GM12878 (cell line): ENCODE results near the gene LRP5. TPM values are rescaled to one million over a fixed set of nuclear protein-coding genes. Genes with fewer than 3 reads are reported as not detected.

Experiments used
- ATAC-seq: fragments of 200-7000 bp; cut with Tn5 transposase; 3 replicates; pipeline ENCODE4 v1.9.1; 2020; ENCODE audit warnings: mild to moderate bottlenecking, moderate library complexity
- Bru-seq: library from RNA; stranded (reverse); fragments of 400-500 nt; gene quantifications from one replicate; lab custom pipeline; 2021; lab: Mats Ljungman, UMichigan
- BruChase-seq, 2 experiments: library from RNA; stranded (reverse); fragments of 400-500 nt; gene quantifications; one replicate each; lab custom pipeline; 2021; lab: Mats Ljungman, UMichigan
- BruUV-seq: library from RNA; stranded (reverse); fragments of 400-500 nt; replicated peaks from 2 replicates; lab custom pipeline; 2021; lab: Mats Ljungman, UMichigan
- CTCF ChIA-PET: fragments of 300-600 bp; sonication (Branson Sonifier 250); formaldehyde crosslinking; extraction: SDS; loops from one replicate; lab custom pipeline; 2021; ENCODE audit warnings: inconsistent platforms; lab: Yijun Ruan, JAX
- POLR2A ChIA-PET: fragments of 350-600 bp; formaldehyde crosslinking; extraction: SDS; loops from one replicate; lab custom pipeline; 2021; ENCODE audit warnings: inconsistent platforms; lab: Charles Lee
- RAD21 ChIA-PET: fragments of 300-600 bp; sonication (Branson Sonifier 250); formaldehyde crosslinking; loops from one replicate; lab custom pipeline; 2023; ENCODE audit warnings: antibody characterized with exemption; ENCODE audit not compliant: unreplicated experiment; lab: Charles Lee
- SMC1A ChIA-PET: fragments of 300-600 bp; sonication (Branson Sonifier 250); formaldehyde crosslinking; loops from one replicate; lab custom pipeline; 2023; ENCODE audit not compliant: unreplicated experiment, uncharacterized antibody; lab: Charles Lee
- DNase-seq: peaks from one replicate; pipeline ENCODE4 v3.0.0-alpha.2; 2011; ENCODE audit warnings: low read depth, low spot score
- FAIRE-seq: peaks from 3 replicates; lab custom pipeline; 2011; peaks lifted over from hg19 to GRCh38; lab: Jason Lieb, UNC
- H2AFZ ChIP-seq: 2 replicates; pipeline ENCODE4 v1.6.0; 2011; ENCODE audit warnings: low read depth, low read length, control low read depth; ENCODE audit not compliant: control insufficient read depth
- H3K27ac ChIP-seq: 2 replicates; pipeline ENCODE4 v1.5.1; 2011; ENCODE audit warnings: control low read depth; ENCODE audit not compliant: control insufficient read depth, insufficient read depth
- H3K27me3 ChIP-seq, 2 experiments: replicated peaks in 1 of 2; 2 replicates each; pipeline versions ENCODE4 v1.6.0 to v1.6.1; 2011; ENCODE audit warnings: low read length in 1 of 2; ENCODE audit not compliant: control insufficient read depth in 2 of 2, insufficient read depth in 2 of 2
- H3K36me3 ChIP-seq, 2 experiments: 2 replicates each; pipeline ENCODE4 v1.5.1; 2011; ENCODE audit warnings: low read length in 1 of 2; ENCODE audit not compliant: control insufficient read depth in 2 of 2, insufficient read depth in 2 of 2
- H3K4me1 ChIP-seq: 2 replicates; pipeline ENCODE4 v1.6.1; 2011; ENCODE audit warnings: mild to moderate bottlenecking, low read length, moderate library complexity, mixed read lengths; ENCODE audit not compliant: control insufficient read depth, insufficient read depth
- H3K4me2 ChIP-seq: 2 replicates; pipeline ENCODE4 v1.6.0; 2011; ENCODE audit warnings: control low read depth; ENCODE audit not compliant: control insufficient read depth, insufficient read depth
- H3K4me3 ChIP-seq: fragments of 200-600 bp; sonication (generic); 2 replicates; pipeline ENCODE4 v1.5.1; 2016
- H3K79me2 ChIP-seq: 2 replicates; pipeline ENCODE4 v1.6.0; 2011; ENCODE audit warnings: low read length; ENCODE audit not compliant: control insufficient read depth, insufficient read depth
- H3K9ac ChIP-seq: 2 replicates; pipeline ENCODE4 v1.8.0; 2011; ENCODE audit warnings: low read length, control low read depth, mixed read lengths; ENCODE audit not compliant: control insufficient read depth, insufficient read depth
- H3K9me3 ChIP-seq: replicated peaks from 3 replicates; pipeline ENCODE4 v1.5.1; 2011; ENCODE audit warnings: mild to moderate bottlenecking, low read length; ENCODE audit not compliant: control insufficient read depth, insufficient read depth
- H4K20me1 ChIP-seq: 2 replicates; pipeline ENCODE4 v1.6.0; 2011; ENCODE audit not compliant: control insufficient read depth, insufficient read depth
- ASH2L ChIP-seq: fragments of 300-600, 200-600 bp; sonication (generic); IDR thresholded peaks from 2 replicates; pipeline ENCODE4 v1.6.1; 2017; ENCODE audit warnings: low read depth, mild to moderate bottlenecking, borderline replicate concordance
- CBX5 ChIP-seq: sonication (generic); IDR thresholded peaks from 2 replicates; pipeline ENCODE4 v1.6.1; 2016; ENCODE audit warnings: low read depth, moderate library complexity, mild to moderate bottlenecking, inconsistent platforms
- CHD4 ChIP-seq: fragments of 200-600 bp; sonication (generic); IDR thresholded peaks from 2 replicates; pipeline ENCODE4 v1.6.1; 2016; ENCODE audit warnings: mild to moderate bottlenecking
- ESRRA ChIP-seq: IDR thresholded peaks from 2 replicates; pipeline ENCODE4 v1.6.1; 2012; ENCODE audit warnings: mild to moderate bottlenecking, low read length, improper control_type of control experiment
- HDAC6 ChIP-seq: fragments of 200-600 bp; sonication (generic); IDR thresholded peaks from one replicate; pipeline ENCODE4 v1.8.0; 2017; ENCODE audit warnings: antibody characterized with exemption; ENCODE audit not compliant: unreplicated experiment
- NRF1 ChIP-seq: conservative IDR thresholded peaks from 2 replicates; pipeline ENCODE4 v1.6.1; 2011; ENCODE audit warnings: mild to moderate bottlenecking, low read depth, low read length, improper control_type of control experiment
- POLR2A ChIP-seq: IDR thresholded peaks from 2 replicates; pipeline ENCODE4 v1.6.1; 2011; ENCODE audit warnings: low read depth, mild to moderate bottlenecking, low read length
- SP1 ChIP-seq: IDR thresholded peaks from one replicate; pipeline ENCODE4 v1.6.1; 2011; ENCODE audit warnings: low read depth, low read length
- TCF7 ChIP-seq: IDR thresholded peaks from 2 replicates; pipeline ENCODE4 v1.6.1; 2014; ENCODE audit warnings: antibody characterized with exemption, borderline replicate concordance
- ZBED1 ChIP-seq: IDR thresholded peaks from 2 replicates; pipeline ENCODE4 v1.6.1; 2016; ENCODE audit warnings: borderline replicate concordance
- WGBS: methylation state at CpG from one replicate; pipeline ENCODE4 v1.1.6; 2016; ENCODE audit warnings: low lambda C conversion rate; ENCODE audit not compliant: insufficient replicate concordance, insufficient coverage; ENCODE audit errors: missing lambda C conversion rate; 5-methylcytosine and 5-hydroxymethylcytosine counted together
- in situ Hi-C: fragments of 300-500 bp; cut with MboI; formaldehyde crosslinking; loops from 9 replicates; pipeline ENCODE4 v1.14.3; 2018; ENCODE audit warnings: mixed read lengths
- intact Hi-C: fragments of 100-400 bp; cut with micrococcal nuclease; formaldehyde crosslinking; loops from one replicate; pipeline ENCODE4 v1.14.2; 2022; ENCODE audit not compliant: unreplicated experiment
- long read RNA-seq, 2 experiments: library from polyadenylated mRNA; unstranded; transcript quantifications; one replicate each; pipeline ENCODE4 v2.0.0, GENCODE V29; 2019 to 2020
- polyA minus RNA-seq, 3 experiments: library from RNA; depleted of rRNA, polyadenylated mRNA; stranded (reverse); fragments of >200 nt; gene quantifications; 2 replicates each; pipeline ENCODE4 v1.2.3, GENCODE V29; 2011
- polyA plus RNA-seq, 11 experiments: library from polyadenylated mRNA; depleted of rRNA in 4 of 11; unstranded in 6 of 11; stranded (reverse) in 5 of 11; fragments of >200 nt; fragmentation: Nextera tagmentation in 4 of 11; fragmentation: Illumina TruSeq in 1 of 11; extraction: Ambion mirVana in 4 of 11; extraction: Trizol in 1 of 11; gene quantifications; 1 replicate in 1 of 11; 2 replicates in 10 of 11; pipeline versions ENCODE4 v1.2.1 to v1.2.3, GENCODE V29; 2011 to 2016; ENCODE audit warnings: inconsistent platforms in 2 of 11, missing spikeins in 2 of 11, low read depth in 1 of 11
- total RNA-seq, 4 experiments: library from RNA; depleted of rRNA in 3 of 4; stranded (reverse); fragments of >200 nt in 3 of 4; fragmentation: Illumina TruSeq in 1 of 4; extraction: Trizol in 1 of 4; gene quantifications; 2 replicates each; pipeline versions ENCODE4 v1.2.1 to v1.2.3, GENCODE V29; 2013 to 2021
- TF ChIP-seq, protein P1 (sequence below): IDR thresholded peaks from 2 replicates; pipeline ENCODE4 v1.6.1; 2012; ENCODE audit warnings: low read length, inconsistent platforms
- TF ChIP-seq, protein P2 (sequence below): fragments of 450-650 bp; conservative IDR thresholded peaks from 2 replicates; pipeline ENCODE4 v1.6.1; 2017; ENCODE audit warnings: mild to moderate bottlenecking, moderate library complexity
- TF ChIP-seq, protein P3 (sequence below): IDR thresholded peaks from 2 replicates; pipeline ENCODE4 v1.6.1; 2011; ENCODE audit warnings: borderline replicate concordance, low read depth, mild to moderate bottlenecking, moderate library complexity, low read length; ENCODE audit not compliant: insufficient read depth, poor library complexity, severe bottlenecking

Gene LRP5
- 56.4 and 81.7 TPM in 2 replicates for total RNA-seq (2013; cell fraction: nucleolus; rRNA removed)
- total RNA-seq (2014; rRNA removed) (13.1 and 15.7 TPM in 2 replicates), total RNA-seq (2014; rRNA removed; fragmentation: Illumina TruSeq; extraction: Trizol) (6.4 and 7.9 TPM in 2 replicates), total RNA-seq (2021) (31.9 and 34.0 TPM in 2 replicates), polyA plus RNA-seq (2011; rRNA removed) (1.4 and 4.7 TPM in 2 replicates), polyA plus RNA-seq (2014; fragmentation: Illumina TruSeq; extraction: Trizol) (0.70 and 4.8 TPM in 2 replicates), polyA plus RNA-seq (2014; fragmentation: Nextera tagmentation; extraction: Ambion mirVana) (under 1 TPM; 0.37 to 0.97 TPM), polyA plus RNA-seq (2014; rRNA removed) (12.2 and 13.2 TPM in 2 replicates), polyA plus RNA-seq (2016; fragmentation: Nextera tagmentation; extraction: Ambion mirVana) (10 to 100 TPM in 1 of 2 experiments, 1 to 10 TPM in 1; 5.3 to 11.5 TPM), polyA minus RNA-seq (2011; rRNA and poly(A)+ RNA removed) (12.6 and 23.1 TPM in 2 replicates), Bru-seq, nascent RNA (percentile 56 among the genes with signal in this experiment), BruChase-seq, experiment 1, labeled RNA remaining after a 6-hour chase (percentile 58 among the genes with signal in this experiment), BruChase-seq, experiment 2, labeled RNA remaining after a 2-hour chase (percentile 55 among the genes with signal in this experiment)
- 1.8 TPM for polyA plus RNA-seq (2011; ENCODE audit: low read depth)
- polyA plus RNA-seq (2011; cell fraction: cytosol; rRNA removed), result 7.2 and 8.4 TPM in 2 replicates
- 15.6 and 23.2 TPM in 2 replicates for polyA plus RNA-seq (2011; cell fraction: nucleus; rRNA removed)
- 7.5 and 10.0 TPM in 2 replicates for polyA plus RNA-seq (2012)
- 8.2 and 13.0 TPM in 2 replicates for polyA minus RNA-seq (2011; cell fraction: cytosol; rRNA and poly(A)+ RNA removed)
- polyA minus RNA-seq (2011; cell fraction: nucleus; rRNA and poly(A)+ RNA removed), result 12.1 and 20.7 TPM in 2 replicates
- long read RNA-seq, experiment 1, partial matches to known transcripts, result 0 of 1 reads
- long read RNA-seq, experiment 1, other reads (novel, unspliced or antisense), result 1 of 1 reads
- long read RNA-seq, experiment 2, partial matches to known transcripts, result 0 of 1 reads
- long read RNA-seq, experiment 2, other reads (novel, unspliced or antisense), result 1 of 1 reads

DNA sequence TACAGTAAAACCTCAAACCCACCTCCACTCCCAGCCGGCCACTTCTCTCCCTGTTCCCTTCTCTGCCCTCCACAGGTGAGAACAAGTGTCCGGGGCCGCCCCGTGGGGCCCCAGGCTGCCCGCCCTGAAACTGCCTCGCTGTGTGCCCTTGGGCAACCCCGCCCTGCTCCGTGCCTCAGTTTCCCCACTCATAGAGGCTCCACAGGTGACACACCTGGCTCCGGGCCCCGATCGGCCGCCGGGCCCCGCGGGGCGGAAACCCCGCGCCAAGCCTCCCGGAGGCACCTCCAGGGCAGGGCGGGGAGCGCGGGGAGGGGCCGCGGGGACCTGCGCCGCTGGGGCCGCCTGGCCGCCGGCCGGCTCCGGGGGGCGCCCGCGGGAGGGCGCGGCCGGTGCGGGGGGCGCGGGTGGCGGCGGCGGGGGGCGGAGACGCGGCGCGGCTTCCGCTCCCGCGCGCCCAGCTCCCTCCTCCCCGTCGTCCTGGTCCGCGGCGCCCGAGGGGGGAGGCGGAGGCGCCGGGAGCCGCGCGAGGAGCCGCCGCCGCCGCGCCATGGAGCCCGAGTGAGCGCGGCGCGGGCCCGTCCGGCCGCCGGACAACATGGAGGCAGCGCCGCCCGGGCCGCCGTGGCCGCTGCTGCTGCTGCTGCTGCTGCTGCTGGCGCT is at the start of gene LRP5:
Gene LRP5, plus strand, starts transcription at position 475 of the 663 bp plus-strand sequence. Its CDS starts 124 bp downstream, at position 599.
- peaks cover 40% of the 10 kb centered on the region for H3K79me2 ChIP-seq
- DNase-seq (no peak), ATAC-seq (peak; percentile 52), FAIRE-seq (no peak)
- no TSS peak for BruUV-seq
- H3K4me2 ChIP-seq, result peak within 1 kb of the TSS; percentile 89
- POLR2A ChIA-PET, result interaction anchor here (1.0 kb wide), 1 partner anchor 40 kb away, joined by 3 read pairs; the partner anchor contains the start of gene C11orf24
- in situ Hi-C loops, result no loop called here
- no peaks in the 10 kb centered on the region for H3K27me3 ChIP-seq
- H3K9me3 ChIP-seq, result no peaks in the 10 kb centered on the region
- H3K4me3 ChIP-seq, result peak within 1 kb of the TSS; percentile 92
- H3K9ac ChIP-seq, result peak within 1 kb of the TSS; percentile 67
- intact Hi-C loops, result loop anchor here (2.0 to 5.0 kb wide), 2 partner anchors 59 to 70 kb away; no protein-coding TSS in a partner anchor
- peak within 1 kb of the TSS; percentile 8 for H2AFZ ChIP-seq
- no peaks in the 10 kb centered on the region for H4K20me1 ChIP-seq
- H3K27ac ChIP-seq, result peak within 1 kb of the TSS; percentile 36
- RAD21 ChIA-PET, result no interaction called here
- SMC1A ChIA-PET, result no interaction called here
- 16% methylated on average over 17 of the region's 85 CpGs for WGBS
- H3K36me3 ChIP-seq, result no peaks in the 10 kb centered on the region
- H3K4me1 ChIP-seq, result peaks cover 6% of the 10 kb centered on the region
- CTCF ChIA-PET, result no interaction called here
- TF ChIP-seq, protein P1, sequence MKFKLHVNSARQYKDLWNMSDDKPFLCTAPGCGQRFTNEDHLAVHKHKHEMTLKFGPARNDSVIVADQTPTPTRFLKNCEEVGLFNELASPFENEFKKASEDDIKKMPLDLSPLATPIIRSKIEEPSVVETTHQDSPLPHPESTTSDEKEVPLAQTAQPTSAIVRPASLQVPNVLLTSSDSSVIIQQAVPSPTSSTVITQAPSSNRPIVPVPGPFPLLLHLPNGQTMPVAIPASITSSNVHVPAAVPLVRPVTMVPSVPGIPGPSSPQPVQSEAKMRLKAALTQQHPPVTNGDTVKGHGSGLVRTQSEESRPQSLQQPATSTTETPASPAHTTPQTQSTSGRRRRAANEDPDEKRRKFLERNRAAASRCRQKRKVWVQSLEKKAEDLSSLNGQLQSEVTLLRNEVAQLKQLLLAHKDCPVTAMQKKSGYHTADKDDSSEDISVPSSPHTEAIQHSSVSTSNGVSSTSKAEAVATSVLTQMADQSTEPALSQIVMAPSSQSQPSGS, result no peak
- TF ChIP-seq NRF1 (no peak), ZBED1 (no peak), HDAC6 (no peak), SP1 (no peak), ESRRA (no peak), POLR2A (0 out of 2 replicates have a peak, but pooled peaks have one; percentile 27), CBX5 (no peak), ASH2L (no peak), TCF7 (no peak), CHD4 (no peak)
- TF ChIP-seq, protein P2, sequence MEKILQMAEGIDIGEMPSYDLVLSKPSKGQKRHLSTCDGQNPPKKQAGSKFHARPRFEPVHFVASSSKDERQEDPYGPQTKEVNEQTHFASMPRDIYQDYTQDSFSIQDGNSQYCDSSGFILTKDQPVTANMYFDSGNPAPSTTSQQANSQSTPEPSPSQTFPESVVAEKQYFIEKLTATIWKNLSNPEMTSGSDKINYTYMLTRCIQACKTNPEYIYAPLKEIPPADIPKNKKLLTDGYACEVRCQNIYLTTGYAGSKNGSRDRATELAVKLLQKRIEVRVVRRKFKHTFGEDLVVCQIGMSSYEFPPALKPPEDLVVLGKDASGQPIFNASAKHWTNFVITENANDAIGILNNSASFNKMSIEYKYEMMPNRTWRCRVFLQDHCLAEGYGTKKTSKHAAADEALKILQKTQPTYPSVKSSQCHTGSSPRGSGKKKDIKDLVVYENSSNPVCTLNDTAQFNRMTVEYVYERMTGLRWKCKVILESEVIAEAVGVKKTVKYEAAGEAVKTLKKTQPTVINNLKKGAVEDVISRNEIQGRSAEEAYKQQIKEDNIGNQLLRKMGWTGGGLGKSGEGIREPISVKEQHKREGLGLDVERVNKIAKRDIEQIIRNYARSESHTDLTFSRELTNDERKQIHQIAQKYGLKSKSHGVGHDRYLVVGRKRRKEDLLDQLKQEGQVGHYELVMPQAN, result 0 out of 2 replicates have a peak, but pooled peaks have one; percentile 11
- TF ChIP-seq, protein P3, sequence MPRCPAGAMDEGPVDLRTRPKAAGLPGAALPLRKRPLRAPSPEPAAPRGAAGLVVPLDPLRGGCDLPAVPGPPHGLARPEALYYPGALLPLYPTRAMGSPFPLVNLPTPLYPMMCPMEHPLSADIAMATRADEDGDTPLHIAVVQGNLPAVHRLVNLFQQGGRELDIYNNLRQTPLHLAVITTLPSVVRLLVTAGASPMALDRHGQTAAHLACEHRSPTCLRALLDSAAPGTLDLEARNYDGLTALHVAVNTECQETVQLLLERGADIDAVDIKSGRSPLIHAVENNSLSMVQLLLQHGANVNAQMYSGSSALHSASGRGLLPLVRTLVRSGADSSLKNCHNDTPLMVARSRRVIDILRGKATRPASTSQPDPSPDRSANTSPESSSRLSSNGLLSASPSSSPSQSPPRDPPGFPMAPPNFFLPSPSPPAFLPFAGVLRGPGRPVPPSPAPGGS, result no peak
